GM19452 (cell line): ENCODE measurements around the gene ITPR1.

Experiments used
- ATAC-seq: cut with Tn5 transposase; IDR thresholded peaks from one replicate; pipeline ENCODE4 v1.9.1; 2021; ENCODE audit not compliant: unreplicated experiment

Gene ITPR1

DNA sequence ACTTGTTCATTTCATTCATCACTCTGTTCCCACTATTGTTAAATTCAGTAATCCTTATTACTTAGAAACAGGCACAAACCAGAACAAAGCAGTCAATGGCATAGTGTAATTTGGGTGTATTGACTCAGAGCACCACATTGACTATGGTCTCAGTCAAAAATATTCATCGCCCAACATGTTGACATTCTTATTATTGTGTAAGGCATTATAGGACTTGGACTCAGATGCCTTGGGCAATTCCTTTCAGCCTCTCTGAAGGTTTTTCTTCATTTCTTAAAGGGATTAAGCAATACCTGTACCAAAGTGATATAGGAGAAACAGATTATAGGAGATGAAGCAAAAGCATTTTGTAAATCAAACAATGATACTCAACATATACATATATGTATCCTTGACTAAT is 371.4 kb downstream of the ITPR1 start:
- ATAC-seq: no peak

- ATAC-seq: no peak
These were observed 372.6 kb downstream of the ITPR1 start for GRCh38 chr3:4865714-4866113.

DNA sequence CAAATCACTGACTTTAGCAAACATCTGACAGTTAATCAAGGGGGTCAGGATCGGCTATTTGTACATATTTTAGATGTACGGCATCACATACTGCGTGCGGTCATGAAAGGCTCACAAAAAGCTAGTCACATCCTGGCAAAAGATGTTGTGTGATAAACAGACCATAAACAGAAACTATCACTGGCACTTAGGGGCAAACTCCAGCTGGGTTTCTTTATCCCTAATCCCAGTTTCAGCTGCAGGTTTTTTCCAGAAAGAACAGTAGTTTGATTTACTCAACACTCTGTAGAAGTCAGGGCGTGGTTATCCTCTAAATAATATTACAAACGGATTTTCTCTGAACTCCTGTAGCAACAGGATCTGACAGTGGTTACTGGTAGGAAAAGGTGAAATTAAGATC is 373.7 kb downstream of the ITPR1 start:
- no peak for ATAC-seq

- ATAC-seq: no peak
These were observed 384.1 kb downstream of the ITPR1 start for GRCh38 chr3:4877173-4877787.

DNA sequence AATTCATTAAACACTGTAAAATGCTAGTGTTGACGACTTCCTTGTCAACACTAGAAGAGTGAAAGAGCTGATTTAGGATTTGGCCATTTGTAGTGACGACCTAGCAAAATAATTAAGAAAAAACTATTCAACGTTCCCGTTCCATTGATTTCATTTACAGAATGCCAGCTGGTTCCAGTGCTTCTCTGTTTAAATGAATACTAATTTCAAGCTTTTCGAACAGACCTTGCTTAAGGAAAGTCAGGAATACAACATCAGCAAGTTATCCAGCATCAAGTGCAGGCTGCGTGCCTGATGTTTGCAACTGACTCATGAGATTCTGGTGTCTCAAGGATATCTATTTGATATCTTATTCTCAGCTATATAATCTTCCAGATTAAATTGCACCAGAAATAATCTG is 387.7 kb downstream of the ITPR1 start:
- no peak for ATAC-seq

DNA sequence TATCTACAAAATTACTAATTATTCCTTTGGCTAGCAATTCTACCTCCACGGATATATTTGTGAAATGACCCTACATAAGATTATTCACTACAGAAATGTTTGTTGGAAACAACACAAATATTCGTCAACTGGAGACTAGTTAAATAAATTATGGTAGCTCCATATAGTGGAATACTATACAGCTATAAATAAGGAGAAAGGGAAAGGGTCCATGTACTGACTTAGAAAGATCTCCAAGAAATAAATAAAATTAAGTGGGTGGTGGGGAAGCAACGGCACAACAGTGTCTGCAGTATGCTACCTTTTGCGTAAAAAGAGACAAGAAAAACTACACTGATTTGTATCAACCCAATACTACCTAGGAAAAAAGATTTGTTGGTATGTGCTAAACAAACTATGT is 389.4 kb downstream of the ITPR1 start:
- ATAC-seq: no peak

- no peak for ATAC-seq
These were observed 389.9 kb downstream of the ITPR1 start for GRCh38 chr3:4883011-4883410.

DNA sequence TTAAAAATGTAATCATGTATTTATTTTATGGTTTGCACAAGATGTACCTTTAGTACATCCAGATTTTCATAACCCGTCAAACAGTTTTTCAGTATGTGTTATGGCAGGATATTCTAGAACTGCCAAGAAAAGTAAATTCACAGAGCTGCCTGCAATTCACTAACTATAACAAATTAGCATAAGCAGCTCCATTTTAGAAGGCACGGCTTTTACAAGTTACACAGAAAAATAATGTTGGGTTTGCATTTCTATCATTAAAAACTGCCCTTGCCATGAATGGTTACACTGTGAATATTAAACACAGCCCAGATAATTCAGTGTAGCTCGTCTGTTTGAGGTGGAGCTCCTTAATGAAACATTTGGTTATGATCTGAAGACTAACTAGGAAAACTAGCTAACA is 391.7 kb downstream of the ITPR1 start:
- no peak for ATAC-seq

DNA sequence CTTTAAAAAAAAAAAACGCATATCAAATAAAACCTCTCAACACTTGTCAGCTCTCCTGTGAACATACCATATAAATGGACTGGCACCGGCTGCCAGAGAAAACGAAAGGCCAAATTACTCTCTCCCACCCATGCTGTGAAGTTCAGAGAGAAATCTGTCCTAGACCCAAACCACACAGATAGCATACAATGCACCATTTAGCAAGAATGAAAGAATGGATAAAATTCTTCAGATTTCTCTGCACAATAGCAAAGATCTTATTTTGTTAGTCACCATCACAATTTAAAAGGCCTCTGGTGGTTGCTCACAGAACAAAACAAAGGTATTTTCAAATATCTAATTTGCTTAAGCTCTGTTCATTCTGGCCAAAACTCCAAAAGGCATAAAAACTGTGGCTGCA is 392.2 kb downstream of the ITPR1 start:
- ATAC-seq: no peak

DNA sequence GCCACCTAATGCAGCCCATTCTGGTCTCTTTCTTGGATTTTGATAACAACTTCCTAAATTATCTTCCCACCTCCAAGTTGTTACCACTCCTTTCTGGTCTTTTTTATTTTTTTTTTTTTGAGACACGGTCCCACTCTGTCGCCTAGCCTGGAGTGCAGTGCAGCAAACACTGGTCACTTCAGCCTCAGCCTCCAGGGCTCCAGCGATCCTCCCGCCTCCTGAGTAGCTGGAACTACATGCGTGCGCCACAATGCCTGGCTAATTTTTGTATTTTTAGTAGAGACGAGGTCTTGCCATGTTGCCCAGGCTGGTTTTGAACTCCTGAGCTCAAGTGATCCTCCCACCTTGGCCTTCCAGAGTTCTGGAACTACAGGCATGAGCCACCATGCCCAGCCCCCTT is 393.3 kb downstream of the ITPR1 start:
- no peak for ATAC-seq

GRCh38 chr3:4887177-4887576 is 394.0 kb downstream of the ITPR1 start:
- ATAC-seq: no peak

DNA sequence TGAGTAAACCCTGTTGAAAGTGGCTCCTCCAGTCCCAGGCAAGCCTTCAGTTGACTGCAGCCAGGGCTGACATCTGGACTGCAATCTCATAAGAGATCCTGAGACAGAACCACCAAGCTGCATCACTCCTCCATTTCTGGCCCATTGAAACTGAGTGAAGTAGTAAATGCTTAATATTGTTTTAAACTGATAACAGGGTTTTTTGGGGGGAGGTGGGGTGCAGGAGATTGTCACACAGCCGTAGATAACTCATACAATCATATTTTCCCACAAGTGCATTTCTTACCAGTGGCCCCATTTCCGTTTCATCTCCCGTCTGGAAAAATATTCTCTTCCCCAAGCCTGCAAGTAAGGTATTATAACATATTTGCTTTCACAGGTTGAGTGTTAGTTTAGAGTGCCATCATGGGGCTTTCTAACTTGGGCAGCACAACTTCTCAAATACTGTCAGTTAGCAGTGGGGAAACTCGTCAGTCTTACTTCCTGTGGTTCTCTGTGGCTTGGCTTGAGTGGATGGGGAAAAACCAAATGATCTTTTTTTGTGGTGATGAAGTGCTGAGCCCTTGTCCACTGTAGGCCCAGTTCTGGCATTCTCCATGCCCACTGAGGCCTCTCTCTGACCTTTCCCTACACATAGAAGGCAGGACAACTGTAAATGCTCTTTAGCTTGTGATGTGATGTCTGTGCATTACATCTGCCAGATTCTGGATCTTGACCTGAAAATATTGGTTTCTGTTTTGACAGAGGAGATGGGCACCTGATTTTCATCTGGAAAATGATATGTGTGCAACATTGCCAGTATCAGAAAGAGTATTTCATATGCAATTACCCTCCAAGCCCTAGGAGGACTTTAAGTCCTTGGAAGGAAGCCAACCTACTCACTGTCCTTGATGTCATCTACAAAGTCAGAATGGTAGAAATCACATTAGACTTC is 396.0 kb downstream of the ITPR1 start:
- ATAC-seq: peak; percentile 93

DNA sequence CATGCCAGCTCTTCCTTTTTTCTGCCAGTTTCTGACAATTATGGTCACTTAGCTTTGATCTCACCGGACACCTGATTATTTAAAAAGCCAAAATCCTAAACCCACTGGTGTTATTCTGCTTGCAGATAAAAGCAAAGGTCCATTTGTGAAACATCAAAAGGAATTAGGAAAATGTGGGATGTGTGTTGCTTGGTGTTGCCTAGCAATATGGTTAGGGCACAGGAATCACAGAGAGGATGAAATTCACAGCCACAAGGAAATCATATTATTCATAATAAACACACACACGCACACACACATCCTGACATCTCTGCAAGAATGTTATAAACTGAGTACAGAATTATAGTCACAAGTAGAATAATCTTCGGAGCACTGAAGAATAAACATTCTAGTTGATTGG is 396.7 kb downstream of the ITPR1 start:
- no peak for ATAC-seq

- ATAC-seq: no peak
These were observed 401.9 kb downstream of the ITPR1 start for GRCh38 chr3:4894891-4895530.

DNA sequence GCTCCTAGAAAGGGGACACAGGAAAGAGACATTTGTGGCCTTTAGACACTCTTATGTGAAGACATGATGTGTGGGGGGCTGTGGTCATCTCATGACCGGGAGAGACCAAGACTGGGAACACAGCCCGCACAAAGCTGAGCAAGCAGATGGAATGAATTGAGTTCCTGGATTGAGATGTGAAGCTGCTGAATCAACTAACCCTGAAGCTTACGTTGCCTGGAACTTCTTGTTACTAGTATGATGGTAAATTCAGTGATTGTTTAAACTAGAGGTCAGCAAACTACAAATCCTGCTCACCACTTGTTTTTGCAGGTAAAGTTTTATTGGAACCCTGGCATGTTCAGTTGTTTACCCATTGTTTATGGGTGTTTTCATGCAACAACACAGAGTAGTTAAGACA is 402.7 kb downstream of the ITPR1 start:
- no peak for ATAC-seq
